WTC11 (cell line): ENCODE data around the gene CYP26A1. TPM values are rescaled to one million over a fixed set of nuclear protein-coding genes. Genes with fewer than 3 reads are reported as not detected.

Experiments used
- ATAC-seq: fragments of 200-7000 bp; cut with Tn5 transposase; 2 replicates; pipeline ENCODE4 v1.10.0; 2021; ENCODE audit warnings: mild to moderate bottlenecking, moderate library complexity
- CTCF ChIA-PET: fragments of 300-600 bp; sonication (Branson Sonifier 250); formaldehyde crosslinking; loops from one replicate; lab custom pipeline; 2021; ENCODE audit warnings: antibody characterized with exemption; lab: Charles Lee
- POLR2A ChIA-PET: fragments of 350-600 bp; sonication (Branson Sonifier 250); formaldehyde crosslinking; loops from one replicate; lab custom pipeline; 2021; ENCODE audit warnings: antibody characterized with exemption; lab: Charles Lee
- DNase-seq: peaks from one replicate; pipeline ENCODE4 v3.0.0; 2021; ENCODE audit warnings: low spot score
- H3K27ac Mint-ChIP-seq: 2 replicates; pipeline ENCODE4 v1.8.0; 2021; ENCODE audit warnings: mixed read lengths
- H3K27me3 Mint-ChIP-seq: 2 replicates; pipeline ENCODE4 v1.8.0; 2021; ENCODE audit warnings: low read depth, mild to moderate bottlenecking, moderate library complexity, mixed read lengths
- H3K36me3 Mint-ChIP-seq: 2 replicates; pipeline ENCODE4 v1.8.0; 2021; ENCODE audit warnings: mixed read lengths
- H3K4me1 Mint-ChIP-seq: 2 replicates; pipeline ENCODE4 v1.8.0; 2022; ENCODE audit warnings: mixed read lengths
- H3K4me3 Mint-ChIP-seq: 2 replicates; pipeline ENCODE4 v1.8.0; 2021; ENCODE audit warnings: mild to moderate bottlenecking, moderate library complexity, mixed read lengths
- H3K9me3 Mint-ChIP-seq: 2 replicates; pipeline ENCODE4 v1.8.0; 2021; ENCODE audit warnings: mixed read lengths
- E2F1 ChIP-seq: sonication (generic); formaldehyde crosslinking; IDR thresholded peaks from 2 replicates; pipeline ENCODE4 v1.8.0; 2022; ENCODE audit warnings: mild to moderate bottlenecking, missing genetic modification reagents
- ELF4 ChIP-seq: sonication (generic); formaldehyde crosslinking; IDR thresholded peaks from 2 replicates; pipeline ENCODE4 v1.8.1; 2022; ENCODE audit warnings: low read depth, mild to moderate bottlenecking, moderate library complexity, missing genetic modification reagents
- GABPB1 ChIP-seq: sonication (generic); formaldehyde crosslinking; IDR thresholded peaks from 2 replicates; pipeline ENCODE4 v1.8.1; 2023; ENCODE audit warnings: mild to moderate bottlenecking, missing genetic modification reagents
- GRHL2 ChIP-seq: fragments of 250-450 bp; sonication (Bioruptor Pico); IDR thresholded peaks from 2 replicates; pipeline ENCODE4 v1.8.0; 2022; ENCODE audit warnings: mild to moderate bottlenecking, moderate library complexity; ENCODE audit not compliant: insufficient replicate concordance, severe bottlenecking
- HMGXB4 ChIP-seq: sonication (generic); formaldehyde crosslinking; IDR thresholded peaks from 2 replicates; pipeline ENCODE4 v1.8.1; 2023; ENCODE audit warnings: mild to moderate bottlenecking, moderate library complexity, missing genetic modification reagents
- KAT7 ChIP-seq: sonication (generic); formaldehyde crosslinking; IDR thresholded peaks from 2 replicates; pipeline ENCODE4 v1.8.1; 2023; ENCODE audit warnings: missing genetic modification reagents, mild to moderate bottlenecking, borderline replicate concordance
- MAX ChIP-seq: sonication (generic); formaldehyde crosslinking; IDR thresholded peaks from 2 replicates; pipeline ENCODE4 v1.8.0; 2022; ENCODE audit warnings: mild to moderate bottlenecking, missing genetic modification reagents
- NFATC4 ChIP-seq: fragments of 250-450 bp; sonication (Bioruptor Pico); IDR thresholded peaks from 2 replicates; pipeline ENCODE4 v1.9.0; 2021; ENCODE audit warnings: mild to moderate bottlenecking
- NFYB ChIP-seq: sonication (generic); formaldehyde crosslinking; conservative IDR thresholded peaks from 2 replicates; pipeline ENCODE4 v1.8.0; 2022; ENCODE audit warnings: low read depth, missing genetic modification reagents
- NR3C1 ChIP-seq: sonication (generic); formaldehyde crosslinking; conservative IDR thresholded peaks from 2 replicates; pipeline ENCODE4 v1.8.1; 2023; ENCODE audit warnings: low read depth, mild to moderate bottlenecking, missing genetic modification reagents
- PRRX2 ChIP-seq: fragments of 250-450 bp; sonication (Bioruptor Pico); IDR thresholded peaks from 2 replicates; pipeline ENCODE4 v1.8.0; 2021; ENCODE audit warnings: mild to moderate bottlenecking
- SMAD4 ChIP-seq: sonication (generic); formaldehyde crosslinking; IDR thresholded peaks from 2 replicates; pipeline ENCODE4 v1.8.0; 2022; ENCODE audit warnings: mild to moderate bottlenecking, missing genetic modification reagents
- TEAD1 ChIP-seq: sonication (generic); formaldehyde crosslinking; IDR thresholded peaks from 2 replicates; pipeline ENCODE4 v1.8.0; 2022; ENCODE audit warnings: mild to moderate bottlenecking, missing genetic modification reagents
- ZNF219 ChIP-seq: sonication (generic); formaldehyde crosslinking; IDR thresholded peaks from 2 replicates; pipeline ENCODE4 v1.8.0; 2023; ENCODE audit warnings: missing genetic modification reagents, mild to moderate bottlenecking, borderline replicate concordance
- ZNF416 ChIP-seq: fragments of 250-450 bp; sonication (Bioruptor Pico); IDR thresholded peaks from 2 replicates; pipeline ENCODE4 v1.9.0; 2021; ENCODE audit warnings: mild to moderate bottlenecking, inconsistent platforms
- total RNA-seq: library from RNA; stranded (reverse); gene quantifications from 3 replicates; pipeline ENCODE4 v1.2.3, GENCODE V29; 2021
- TF ChIP-seq, protein P1 (sequence below): sonication (generic); formaldehyde crosslinking; IDR thresholded peaks from 2 replicates; pipeline ENCODE4 v1.8.1; 2023; ENCODE audit warnings: mild to moderate bottlenecking, missing genetic modification reagents
- TF ChIP-seq, protein P2 (sequence below): fragments of 250-450 bp; sonication (Bioruptor Pico); conservative IDR thresholded peaks from 2 replicates; pipeline ENCODE4 v1.9.0; 2021; ENCODE audit warnings: mild to moderate bottlenecking
- TF ChIP-seq, protein P3 (sequence below): fragments of 250-450 bp; sonication (Bioruptor Pico); IDR thresholded peaks from 2 replicates; pipeline ENCODE4 v1.8.0; 2021; ENCODE audit warnings: mild to moderate bottlenecking
- TF ChIP-seq, protein P4 (sequence below): fragments of 250-450 bp; sonication (Bioruptor Pico); IDR thresholded peaks from 2 replicates; pipeline ENCODE4 v1.9.0; 2021; ENCODE audit warnings: mild to moderate bottlenecking

Gene CYP26A1
- total RNA-seq, 1 experiment from 2014 or later: 3.4 TPM

GRCh38 chr10:93075369-93076221 is 1.9 kb downstream of the CYP26A1 start (continued):
- no peak for TF ChIP-seq NR3C1 (CRISPR knock-in tag)
- TF ChIP-seq, protein P1, sequence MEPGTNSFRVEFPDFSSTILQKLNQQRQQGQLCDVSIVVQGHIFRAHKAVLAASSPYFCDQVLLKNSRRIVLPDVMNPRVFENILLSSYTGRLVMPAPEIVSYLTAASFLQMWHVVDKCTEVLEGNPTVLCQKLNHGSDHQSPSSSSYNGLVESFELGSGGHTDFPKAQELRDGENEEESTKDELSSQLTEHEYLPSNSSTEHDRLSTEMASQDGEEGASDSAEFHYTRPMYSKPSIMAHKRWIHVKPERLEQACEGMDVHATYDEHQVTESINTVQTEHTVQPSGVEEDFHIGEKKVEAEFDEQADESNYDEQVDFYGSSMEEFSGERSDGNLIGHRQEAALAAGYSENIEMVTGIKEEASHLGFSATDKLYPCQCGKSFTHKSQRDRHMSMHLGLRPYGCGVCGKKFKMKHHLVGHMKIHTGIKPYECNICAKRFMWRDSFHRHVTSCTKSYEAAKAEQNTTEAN (CRISPR knock-in tag): no peak

DNA sequence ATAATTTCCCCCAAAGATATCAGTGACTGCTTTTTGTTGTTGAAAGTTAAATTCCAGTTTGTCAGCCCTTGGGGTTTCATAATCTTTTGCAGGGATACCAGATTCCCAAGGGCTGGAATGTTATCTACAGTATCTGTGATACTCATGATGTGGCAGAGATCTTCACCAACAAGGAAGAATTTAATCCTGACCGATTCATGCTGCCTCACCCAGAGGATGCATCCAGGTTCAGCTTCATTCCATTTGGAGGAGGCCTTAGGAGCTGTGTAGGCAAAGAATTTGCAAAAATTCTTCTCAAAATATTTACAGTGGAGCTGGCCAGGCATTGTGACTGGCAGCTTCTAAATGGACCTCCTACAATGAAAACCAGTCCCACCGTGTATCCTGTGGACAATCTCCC is 3.2 kb downstream of the CYP26A1 start:
- ATAC-seq: no peak
- ChIA-PET POLR2A (no interaction called here), CTCF (interaction anchor here (0.6 to 7.1 kb wide), 9 partner anchors 13 to 406 kb away, joined by 3 to 106 read pairs (median 6); partner anchors contain the start of gene CYP26C1)
- H3K9me3 Mint-ChIP-seq: no peaks in the 10 kb centered on the region
- H3K4me1 Mint-ChIP-seq: peaks cover 39% of the 10 kb centered on the region
- no peak overlapping the region for H3K4me3 Mint-ChIP-seq
- H3K27ac Mint-ChIP-seq: no peak overlapping the region
- no peak for DNase-seq
- H3K27me3 Mint-ChIP-seq: peaks cover 77% of the 10 kb centered on the region
- TF ChIP-seq, protein P2, sequence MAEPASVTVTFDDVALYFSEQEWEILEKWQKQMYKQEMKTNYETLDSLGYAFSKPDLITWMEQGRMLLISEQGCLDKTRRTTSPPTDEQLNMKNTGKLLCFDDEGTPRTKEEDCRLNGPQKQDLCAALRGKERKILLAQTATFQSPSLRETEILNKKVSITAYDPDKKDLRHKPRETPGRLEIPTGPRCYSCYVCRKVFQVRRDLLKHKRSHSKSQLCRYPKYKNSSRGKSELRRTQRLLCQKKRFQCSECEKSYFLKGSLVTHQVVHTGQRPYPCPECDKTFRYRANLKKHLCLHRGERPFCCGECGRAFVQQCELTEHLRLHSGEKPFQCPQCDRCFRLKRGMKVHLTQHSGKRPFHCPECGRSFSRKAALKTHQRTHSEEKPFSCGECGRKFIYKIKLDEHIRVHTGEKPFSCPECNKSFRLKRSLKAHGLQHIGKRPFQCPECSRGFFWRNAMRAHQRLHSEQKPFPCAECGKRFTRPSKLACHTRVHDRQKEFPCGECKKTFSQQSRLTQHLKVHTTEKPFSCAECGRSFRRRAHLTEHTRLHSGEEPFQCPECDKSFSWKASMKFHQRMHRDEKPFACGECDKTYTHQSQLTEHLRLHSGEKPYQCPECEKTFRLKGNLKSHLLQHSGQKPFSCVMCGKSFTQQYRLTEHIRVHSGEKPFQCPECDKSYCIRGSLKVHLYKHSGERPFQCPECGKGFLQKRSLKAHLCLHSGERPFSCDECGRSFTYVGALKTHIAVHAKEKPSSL (CRISPR knock-in tag): no peak
- TF ChIP-seq, protein P3, sequence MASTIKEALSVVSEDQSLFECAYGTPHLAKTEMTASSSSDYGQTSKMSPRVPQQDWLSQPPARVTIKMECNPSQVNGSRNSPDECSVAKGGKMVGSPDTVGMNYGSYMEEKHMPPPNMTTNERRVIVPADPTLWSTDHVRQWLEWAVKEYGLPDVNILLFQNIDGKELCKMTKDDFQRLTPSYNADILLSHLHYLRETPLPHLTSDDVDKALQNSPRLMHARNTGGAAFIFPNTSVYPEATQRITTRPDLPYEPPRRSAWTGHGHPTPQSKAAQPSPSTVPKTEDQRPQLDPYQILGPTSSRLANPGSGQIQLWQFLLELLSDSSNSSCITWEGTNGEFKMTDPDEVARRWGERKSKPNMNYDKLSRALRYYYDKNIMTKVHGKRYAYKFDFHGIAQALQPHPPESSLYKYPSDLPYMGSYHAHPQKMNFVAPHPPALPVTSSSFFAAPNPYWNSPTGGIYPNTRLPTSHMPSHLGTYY: no peak
- no peaks in the 10 kb centered on the region for H3K36me3 Mint-ChIP-seq

- POLR2A ChIA-PET: no interaction called here
- no peak overlapping the region for H3K27ac Mint-ChIP-seq
- CTCF ChIA-PET: interaction anchor here (0.6 to 7.1 kb wide), 5 partner anchors 14 to 280 kb away, joined by 6 to 106 read pairs (median 10); partner anchors contain the start of gene CYP26C1
- H3K9me3 Mint-ChIP-seq: no peaks in the 10 kb centered on the region
- H3K4me1 Mint-ChIP-seq: peaks cover 32% of the 10 kb centered on the region
- DNase-seq: no peak
- TF ChIP-seq E2F1 (CRISPR knock-in tag) (no peak), NFYB (CRISPR knock-in tag) (no peak), MAX (CRISPR knock-in tag) (no peak), TEAD1 (CRISPR knock-in tag) (no peak), HMGXB4 (no peak), KAT7 (CRISPR knock-in tag) (no peak), NFATC4 (no peak), ZNF219 (CRISPR knock-in tag) (no peak), GRHL2 (CRISPR knock-in tag) (no peak), GABPB1 (CRISPR knock-in tag) (no peak), PRRX2 (no peak), SMAD4 (CRISPR knock-in tag) (no peak), ZNF416 (CRISPR knock-in tag) (no peak), ELF4 (CRISPR knock-in tag) (no peak)
- TF ChIP-seq, protein P1 (CRISPR knock-in tag): no peak
- TF ChIP-seq, protein P4, sequence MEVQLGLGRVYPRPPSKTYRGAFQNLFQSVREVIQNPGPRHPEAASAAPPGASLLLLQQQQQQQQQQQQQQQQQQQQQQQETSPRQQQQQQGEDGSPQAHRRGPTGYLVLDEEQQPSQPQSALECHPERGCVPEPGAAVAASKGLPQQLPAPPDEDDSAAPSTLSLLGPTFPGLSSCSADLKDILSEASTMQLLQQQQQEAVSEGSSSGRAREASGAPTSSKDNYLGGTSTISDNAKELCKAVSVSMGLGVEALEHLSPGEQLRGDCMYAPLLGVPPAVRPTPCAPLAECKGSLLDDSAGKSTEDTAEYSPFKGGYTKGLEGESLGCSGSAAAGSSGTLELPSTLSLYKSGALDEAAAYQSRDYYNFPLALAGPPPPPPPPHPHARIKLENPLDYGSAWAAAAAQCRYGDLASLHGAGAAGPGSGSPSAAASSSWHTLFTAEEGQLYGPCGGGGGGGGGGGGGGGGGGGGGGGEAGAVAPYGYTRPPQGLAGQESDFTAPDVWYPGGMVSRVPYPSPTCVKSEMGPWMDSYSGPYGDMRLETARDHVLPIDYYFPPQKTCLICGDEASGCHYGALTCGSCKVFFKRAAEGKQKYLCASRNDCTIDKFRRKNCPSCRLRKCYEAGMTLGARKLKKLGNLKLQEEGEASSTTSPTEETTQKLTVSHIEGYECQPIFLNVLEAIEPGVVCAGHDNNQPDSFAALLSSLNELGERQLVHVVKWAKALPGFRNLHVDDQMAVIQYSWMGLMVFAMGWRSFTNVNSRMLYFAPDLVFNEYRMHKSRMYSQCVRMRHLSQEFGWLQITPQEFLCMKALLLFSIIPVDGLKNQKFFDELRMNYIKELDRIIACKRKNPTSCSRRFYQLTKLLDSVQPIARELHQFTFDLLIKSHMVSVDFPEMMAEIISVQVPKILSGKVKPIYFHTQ (CRISPR knock-in tag): no peak
- no peak overlapping the region for H3K4me3 Mint-ChIP-seq
- ATAC-seq: no peak
- H3K27me3 Mint-ChIP-seq: peaks cover 67% of the 10 kb centered on the region
- no peaks in the 10 kb centered on the region for H3K36me3 Mint-ChIP-seq
Observed at GRCh38 chr10:93077860-93078337, 4.2 kb downstream of the CYP26A1 start.
